BJ (cell line): ENCODE data around the gene BRD2. TPM values are rescaled to one million over a fixed set of nuclear protein-coding genes. Genes with fewer than 3 reads are reported as not detected.

Experiments
- CTCF ChIA-PET: fragments of 350-600 bp; formaldehyde crosslinking; extraction: SDS; loops from one replicate; lab custom pipeline; 2021; ENCODE audit warnings: antibody characterized with exemption, inconsistent platforms; lab: Yijun Ruan, JAX
- POLR2A ChIA-PET: fragments of 300-600 bp; sonication (Branson Sonifier 250); formaldehyde crosslinking; extraction: SDS; loops from one replicate; lab custom pipeline; 2021; ENCODE audit warnings: antibody characterized with exemption; lab: Charles Lee
- DNase-seq: peaks from one replicate; pipeline ENCODE4 v3.0.0-alpha.2; 2011; ENCODE audit warnings: low read depth
- H3K27me3 ChIP-seq: 2 replicates; pipeline ENCODE4 v1.6.0; 2011; ENCODE audit warnings: low read length; ENCODE audit not compliant: control insufficient read depth, insufficient read depth
- H3K36me3 ChIP-seq: 2 replicates; pipeline ENCODE4 v1.5.1; 2011; ENCODE audit warnings: low read length; ENCODE audit not compliant: control insufficient read depth, insufficient read depth
- H3K4me3 ChIP-seq: 2 replicates; pipeline ENCODE4 v1.5.1; 2011; ENCODE audit warnings: low read depth, mild to moderate bottlenecking, control low read depth, low read length
- CTCF ChIP-seq: IDR thresholded peaks from 2 replicates; pipeline ENCODE4 v1.5.1; 2011; ENCODE audit warnings: low read depth, mild to moderate bottlenecking, control low read depth, inconsistent platforms, low read length, moderate library complexity; ENCODE audit not compliant: insufficient read depth
- polyA plus RNA-seq: library from polyadenylated mRNA; depleted of rRNA; stranded (reverse); fragments of >200 nt; gene quantifications from 2 replicates; pipeline ENCODE4 v1.2.3, GENCODE V29; 2011

Gene BRD2
- polyA plus RNA-seq, 1 experiment, result 128 TPM

DNA sequence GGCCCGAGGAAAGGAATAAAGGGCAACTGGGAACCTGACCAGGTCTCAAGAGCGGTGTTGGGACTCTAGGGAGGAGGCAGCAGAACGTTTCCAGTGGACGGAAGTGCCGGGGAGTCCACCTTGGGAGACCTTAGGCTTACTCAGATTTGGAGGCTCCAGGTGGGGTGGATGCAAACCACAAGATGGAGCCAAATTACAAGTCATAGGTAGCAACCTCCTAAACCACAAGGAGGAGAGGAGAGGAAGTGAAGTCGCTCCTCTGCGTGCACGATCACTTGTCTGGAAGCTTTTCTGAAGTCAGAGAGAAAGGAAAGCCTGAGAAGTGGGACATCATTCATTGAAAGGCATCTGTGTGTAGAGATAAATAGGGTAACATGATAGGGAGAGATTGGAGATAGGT, 31.7 kb downstream of the BRD2 start:
- ChIA-PET POLR2A (no interaction called here), CTCF (interaction anchor here (0.9 to 4.8 kb wide), 4 partner anchors 15 to 197 kb away, joined by 3 to 31 read pairs (median 4); no protein-coding TSS in a partner anchor)
- H3K4me3 ChIP-seq, result no peak overlapping the region
- no peak for DNase-seq
- no peaks in the 10 kb centered on the region for H3K36me3 ChIP-seq
- TF ChIP-seq CTCF, result no peak
- H3K27me3 ChIP-seq, result peaks cover 19% of the 10 kb centered on the region

DNA sequence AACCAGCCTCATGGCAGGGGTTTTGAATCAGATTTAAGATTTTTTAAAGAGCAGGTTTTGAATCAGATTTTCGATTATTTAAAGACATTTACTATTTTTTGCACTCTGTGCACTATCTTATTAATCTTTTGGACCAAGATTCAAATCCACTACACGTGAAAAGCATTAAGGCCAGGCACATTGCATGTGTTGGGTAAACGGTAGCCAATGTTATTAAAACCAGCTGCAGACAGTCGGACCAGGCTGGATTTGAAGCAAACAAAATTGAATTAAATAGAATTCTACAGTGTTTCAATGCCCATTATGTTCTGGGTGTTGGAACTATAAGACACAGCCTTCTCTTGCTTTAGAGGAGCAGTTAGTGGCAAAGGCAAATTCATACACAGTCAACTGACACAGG, 33.3 kb downstream of the BRD2 start:
- no peak for TF ChIP-seq CTCF
- CTCF ChIA-PET, result interaction anchor here (1.4 to 1.5 kb wide), 2 partner anchors 68 to 144 kb away, joined by 4 to 5 read pairs; no protein-coding TSS in a partner anchor
- no peaks in the 10 kb centered on the region for H3K36me3 ChIP-seq
- peaks cover 18% of the 10 kb centered on the region for H3K27me3 ChIP-seq
- POLR2A ChIA-PET, result no interaction called here
- H3K4me3 ChIP-seq, result no peak overlapping the region
- no peak for DNase-seq

DNA sequence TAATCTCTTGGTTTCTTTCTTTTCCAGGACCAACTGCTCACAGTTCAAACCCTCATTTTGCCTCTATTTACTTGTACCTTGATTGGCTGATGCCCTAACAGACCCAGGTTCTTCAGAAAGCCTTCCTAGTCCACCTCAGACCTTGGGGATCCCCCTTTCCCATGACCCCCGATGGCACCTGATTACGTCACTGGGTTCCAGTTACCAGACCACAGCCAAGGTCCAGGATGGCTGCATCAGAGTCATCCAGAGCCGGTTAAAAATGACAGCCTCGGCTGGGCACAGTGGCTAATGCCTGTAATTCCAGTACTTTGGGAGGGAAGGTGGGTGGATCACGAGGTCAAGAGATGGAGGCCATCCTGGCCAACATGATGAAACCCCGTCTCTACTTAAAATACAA, 36.5 kb downstream of the BRD2 start:
- POLR2A ChIA-PET, result no interaction called here
- H3K27me3 ChIP-seq, result peaks cover 23% of the 10 kb centered on the region
- no peaks in the 10 kb centered on the region for H3K36me3 ChIP-seq
- CTCF ChIA-PET, result interaction anchor here (1.3 kb wide), 1 partner anchor 10 kb away, joined by 3 read pairs; no protein-coding TSS in a partner anchor
- no peak overlapping the region for H3K4me3 ChIP-seq
- DNase-seq, result no peak
- no peak for TF ChIP-seq CTCF

DNA sequence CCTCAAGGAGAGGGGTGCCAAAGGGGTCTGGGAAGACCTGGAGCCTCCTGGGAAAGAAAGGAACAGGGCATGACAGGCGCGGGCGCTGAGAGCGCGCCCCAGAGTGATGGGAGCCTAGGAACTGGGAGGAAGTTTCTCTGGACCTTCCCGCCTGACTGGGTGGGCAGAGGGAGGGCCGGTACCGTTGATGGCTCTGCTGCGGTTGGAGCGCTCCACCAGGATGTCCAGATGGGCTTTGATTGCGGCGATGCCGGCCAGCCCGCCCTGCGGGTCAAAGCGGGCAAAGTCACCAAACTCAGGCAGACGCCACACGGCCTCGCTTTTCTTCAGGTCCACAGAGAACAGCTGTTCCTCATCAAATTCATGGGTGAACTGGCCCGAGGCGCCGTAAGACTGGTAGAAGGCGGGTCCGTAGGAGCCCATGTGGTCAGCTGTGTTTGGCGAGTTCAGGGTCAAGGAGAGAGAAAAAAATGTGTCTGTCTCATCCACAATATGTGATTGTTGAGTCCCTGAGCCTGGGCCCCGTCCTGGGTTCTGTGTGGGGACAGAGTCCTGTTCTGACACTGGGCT, 39.5 kb downstream of the BRD2 start:
- Histone ChIP-seq H3K36me3 (no peaks in the 10 kb centered on the region), H3K27me3 (peaks cover 15% of the 10 kb centered on the region), H3K4me3 (no peak overlapping the region)
- TF ChIP-seq CTCF, result no peak
- CTCF ChIA-PET, result interaction anchor here (0.6 to 1.4 kb wide), 2 partner anchors 19 to 23 kb away, joined by 3 read pairs; no protein-coding TSS in a partner anchor
- no peak for DNase-seq
- POLR2A ChIA-PET, result no interaction called here

- DNase-seq, result no peak
- CTCF ChIA-PET, result interaction anchor here (1.0 to 1.3 kb wide), 3 partner anchors 9 to 139 kb away, joined by 3 read pairs; no protein-coding TSS in a partner anchor
- H3K36me3 ChIP-seq, result no peaks in the 10 kb centered on the region
- H3K27me3 ChIP-seq, result peaks cover 19% of the 10 kb centered on the region
- no peak within 1 kb of the TSS for H3K4me3 ChIP-seq
- POLR2A ChIA-PET, result no interaction called here
- no peak for TF ChIP-seq CTCF
These were observed 40.8 kb downstream of the BRD2 start, which contains the start of gene HLA-DOA for GRCh38 chr6:33008944-33009861. TSS of gene HLA-DOA (minus strand) at chr6:33009591.
